ENCODE measurements around the gene ARID1B. TPM values are rescaled to one million over a fixed set of nuclear protein-coding genes. Genes with fewer than 3 reads are reported as not detected.

The ARID1B gene
- total RNA-seq, 2 donors from 2014 or later, result 74.0 to 110 TPM

DNA sequence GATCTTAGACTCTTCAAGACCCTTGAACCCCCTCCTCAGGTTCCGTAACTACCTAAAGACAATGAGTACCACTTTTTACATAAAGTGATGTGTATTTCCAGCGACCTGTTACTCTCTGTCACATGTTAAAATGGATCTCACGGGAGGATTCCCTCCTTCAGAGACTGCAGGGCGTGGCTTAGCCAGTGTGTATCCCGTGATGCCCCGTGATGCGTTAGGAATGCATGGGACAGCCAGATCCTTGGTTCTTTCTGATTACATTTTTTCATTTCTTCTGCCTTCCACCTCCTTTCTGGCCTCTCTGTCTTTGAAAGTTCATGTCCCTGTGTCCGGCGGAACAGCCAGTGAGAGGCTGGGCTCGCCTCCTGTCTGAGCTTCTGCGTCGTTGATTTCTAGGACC lies 390.7 kb downstream of the ARID1B start:
- Histone ChIP-seq H3K27ac (ENCODE audit: low read depth, low read length) (no peak overlapping the region), H3K36me3 (ENCODE audit: control insufficient read depth, insufficient read depth, low read length) (peaks cover 34% of the 10 kb centered on the region), H3K27me3 (ENCODE audit: control insufficient read depth, insufficient read depth, low read length, poor library complexity, severe bottlenecking) (no peaks in the 10 kb centered on the region), H3K9me3 (ENCODE audit: control insufficient read depth, low read length) (no peaks in the 10 kb centered on the region), H3K4me3 (ENCODE audit: low read length) (no peak overlapping the region), H3K4me1 (ENCODE audit: control insufficient read depth, insufficient read depth, low read length) (peaks cover 3% of the 10 kb centered on the region), H3K9ac (ENCODE audit: extremely low read depth, low read length, poor library complexity, severe bottlenecking) (no peak overlapping the region)
- Mint-ChIP-seq H3K4me3 (no peak overlapping the region), H3K4me1 (peaks cover 20% of the 10 kb centered on the region), H3K36me3 (ENCODE audit: low read depth) (peaks cover 16% of the 10 kb centered on the region), H3K27me3 (ENCODE audit: insufficient read depth) (no peaks in the 10 kb centered on the region), H3K27ac (no peak overlapping the region), H3K9me3 (no peaks in the 10 kb centered on the region)
- no peak for DNase-seq
- WGBS, 2 experiments (ENCODE audit: insufficient coverage in 1 of 2, insufficient read length in 1 of 2), result 95% methylated on average over 10 to 12 of the region's 12 CpGs
- no peak for TF ChIP-seq CTCF (conservative IDR thresholded peaks at IDR 0.05)

DNA sequence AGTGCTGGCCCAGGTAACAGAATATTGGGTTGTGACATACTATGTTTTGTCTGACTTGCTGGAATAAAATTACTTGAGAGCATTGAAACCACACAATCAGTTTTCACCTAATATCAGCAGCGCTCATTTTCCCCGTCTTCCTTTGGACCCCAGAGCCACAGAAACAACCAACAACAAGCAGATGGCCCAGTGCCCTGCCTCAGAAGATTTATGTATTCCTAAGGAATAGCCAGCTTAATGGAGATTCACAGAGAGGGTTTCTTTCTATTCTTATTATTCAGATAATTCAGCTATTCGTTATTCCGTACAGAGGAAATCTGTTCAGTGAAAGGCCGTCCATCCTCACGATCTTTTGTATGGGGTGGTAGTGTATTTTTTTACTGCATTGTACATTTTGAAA lies 391.3 kb downstream of the ARID1B start:
- Histone ChIP-seq H3K36me3 (ENCODE audit: control insufficient read depth, insufficient read depth, low read length) (peaks cover 34% of the 10 kb centered on the region), H3K9me3 (ENCODE audit: control insufficient read depth, low read length) (no peaks in the 10 kb centered on the region), H3K27me3 (ENCODE audit: control insufficient read depth, insufficient read depth, low read length, poor library complexity, severe bottlenecking) (no peaks in the 10 kb centered on the region), H3K9ac (ENCODE audit: extremely low read depth, low read length, poor library complexity, severe bottlenecking) (no peak overlapping the region), H3K4me1 (ENCODE audit: control insufficient read depth, insufficient read depth, low read length) (no peaks in the 10 kb centered on the region), H3K27ac (ENCODE audit: low read depth, low read length) (no peak overlapping the region), H3K4me3 (ENCODE audit: low read length) (no peak overlapping the region)
- Mint-ChIP-seq H3K27me3 (ENCODE audit: insufficient read depth) (no peaks in the 10 kb centered on the region), H3K9me3 (no peaks in the 10 kb centered on the region), H3K4me1 (peaks cover 18% of the 10 kb centered on the region), H3K27ac (no peak overlapping the region), H3K4me3 (no peak overlapping the region), H3K36me3 (ENCODE audit: low read depth) (peaks cover 16% of the 10 kb centered on the region)
- no peak for TF ChIP-seq CTCF (conservative IDR thresholded peaks at IDR 0.05)
- 100% methylated on average over 6 of the region's 6 CpGs; no CpG with 5 or more reads in 1 of the 2 experiments for WGBS, 2 experiments (ENCODE audit: insufficient coverage in 1 of 2, insufficient read length in 1 of 2)
- DNase-seq, result no peak

DNA sequence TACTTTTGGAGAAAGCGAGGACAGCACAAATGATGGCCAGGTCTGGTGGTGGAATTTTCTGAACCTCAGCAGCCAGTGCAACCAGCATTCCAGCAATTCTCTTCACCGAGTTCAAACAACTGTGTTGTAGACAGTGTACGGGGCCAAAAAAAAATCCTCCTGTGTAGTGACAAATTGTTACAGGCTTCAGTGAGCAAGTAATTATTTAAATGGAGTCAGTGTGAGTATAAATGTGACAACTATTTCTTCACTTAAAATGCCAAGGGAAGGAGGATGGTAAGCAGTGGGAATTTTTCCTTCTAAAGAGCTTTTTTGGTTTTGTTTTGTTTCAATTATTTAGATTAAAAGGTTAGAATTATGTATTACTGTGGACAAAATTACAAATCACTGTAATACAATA lies 392.0 kb downstream of the ARID1B start:
- no peaks in the 10 kb centered on the region for H3K9me3 ChIP-seq (ENCODE audit: control insufficient read depth, low read length)
- no peak overlapping the region for H3K27ac ChIP-seq (ENCODE audit: low read depth, low read length)
- Mint-ChIP-seq H3K27me3 (ENCODE audit: insufficient read depth) (no peaks in the 10 kb centered on the region), H3K9me3 (no peaks in the 10 kb centered on the region), H3K4me3 (no peak overlapping the region), H3K27ac (no peak overlapping the region), H3K4me1 (peaks cover 18% of the 10 kb centered on the region), H3K36me3 (ENCODE audit: low read depth) (peaks cover 20% of the 10 kb centered on the region)
- no peak for DNase-seq
- peaks cover 39% of the 10 kb centered on the region for H3K36me3 ChIP-seq (ENCODE audit: control insufficient read depth, insufficient read depth, low read length)
- WGBS, 2 experiments (ENCODE audit: insufficient coverage in 1 of 2, insufficient read length in 1 of 2), result 93 to 94% methylated on average over 3 of the region's 3 CpGs
- no peak overlapping the region for H3K9ac ChIP-seq (ENCODE audit: extremely low read depth, low read length, poor library complexity, severe bottlenecking)
- no peak overlapping the region for H3K4me3 ChIP-seq (ENCODE audit: low read length)
- no peaks in the 10 kb centered on the region for H3K27me3 ChIP-seq (ENCODE audit: control insufficient read depth, insufficient read depth, low read length, poor library complexity, severe bottlenecking)
- H3K4me1 ChIP-seq (ENCODE audit: control insufficient read depth, insufficient read depth, low read length), result no peaks in the 10 kb centered on the region
- TF ChIP-seq CTCF (conservative IDR thresholded peaks at IDR 0.05), result no peak

Measured in endodermal cell (in vitro differentiated cells).